KMS-11 (cell line): ENCODE results near the gene WSB1.

Source experiments
- H2AFZ ChIP-seq: fragments of 200-600 bp; sonication (generic); 2 replicates; pipeline ENCODE4 v1.6.1; 2016; ENCODE audit warnings: antibody characterized with exemption, mixed run types, low read depth
- H3K27ac ChIP-seq: fragments of 200-600 bp; sonication (generic); 2 replicates; pipeline ENCODE4 v1.6.1; 2016; ENCODE audit warnings: mild to moderate bottlenecking, mixed run types
- H3K27me3 ChIP-seq: fragments of 200-600 bp; sonication (generic); 2 replicates; pipeline ENCODE4 v1.6.1; 2017; ENCODE audit warnings: mild to moderate bottlenecking, low read depth, mixed run types, moderate library complexity; ENCODE audit not compliant: insufficient read depth
- H3K36me3 ChIP-seq: fragments of 200-600 bp; sonication (generic); 2 replicates; pipeline ENCODE4 v1.6.1; 2017; ENCODE audit warnings: mild to moderate bottlenecking, mixed run types; ENCODE audit not compliant: insufficient read depth
- H3K4me1 ChIP-seq: fragments of 200-600 bp; sonication (generic); 2 replicates; pipeline ENCODE4 v1.6.1; 2016; ENCODE audit warnings: mild to moderate bottlenecking, low read depth, mixed run types; ENCODE audit not compliant: poor library complexity, severe bottlenecking
- H3K4me2 ChIP-seq: fragments of 200-600 bp; sonication (generic); 2 replicates; pipeline ENCODE4 v1.7.0; 2016; ENCODE audit warnings: mild to moderate bottlenecking, mixed run types
- H3K4me3 ChIP-seq: fragments of 200-600 bp; sonication (generic); IDR thresholded peaks from 2 replicates; pipeline ENCODE4 v1.6.1; 2017; ENCODE audit warnings: low read depth, low read length, mixed read lengths; ENCODE audit not compliant: insufficient read depth
- H3K79me2 ChIP-seq: fragments of 200-600 bp; sonication (generic); 2 replicates; pipeline ENCODE4 v1.6.1; 2016; ENCODE audit warnings: low read depth, mixed run types; ENCODE audit not compliant: insufficient read depth
- H3K9ac ChIP-seq: fragments of 200-600 bp; sonication (generic); 2 replicates; pipeline ENCODE4 v1.6.1; 2016; ENCODE audit warnings: mild to moderate bottlenecking, mixed run types
- H4K20me1 ChIP-seq: fragments of 200-600 bp; sonication (generic); 2 replicates; pipeline ENCODE4 v1.6.1; 2016; ENCODE audit warnings: mild to moderate bottlenecking, mixed run types; ENCODE audit not compliant: insufficient read depth
- TF ChIP-seq, protein P1 (sequence below): fragments of 200-600 bp; sonication (generic); conservative IDR thresholded peaks from 2 replicates; pipeline ENCODE4 v1.6.1; 2017; ENCODE audit warnings: low read depth, mild to moderate bottlenecking, antibody characterized with exemption, low read length, moderate library complexity, mixed read lengths

Gene WSB1

DNA sequence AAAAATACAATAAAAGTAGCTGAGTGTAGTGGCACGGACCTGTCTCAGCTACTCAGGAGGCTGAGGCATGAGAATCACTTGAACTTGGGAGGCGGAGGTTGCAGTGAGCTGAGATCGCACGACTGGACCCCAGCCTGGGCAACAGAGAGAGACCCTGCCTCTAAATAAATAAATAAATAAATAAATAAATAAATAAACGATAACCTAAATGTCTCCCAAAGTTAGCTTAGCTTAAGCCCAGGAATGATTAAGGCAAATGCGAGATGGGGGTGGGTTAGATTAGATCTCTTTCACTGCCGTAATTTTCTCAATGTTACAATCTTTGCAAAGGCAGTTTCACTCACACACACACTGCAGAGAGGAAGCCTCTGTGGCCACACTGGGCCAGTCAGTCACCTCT lies 46.7 kb downstream of the WSB1 start:
- H2AFZ ChIP-seq: no peak overlapping the region
- H3K27me3 ChIP-seq: no peaks in the 10 kb centered on the region
- TF ChIP-seq, protein P1, sequence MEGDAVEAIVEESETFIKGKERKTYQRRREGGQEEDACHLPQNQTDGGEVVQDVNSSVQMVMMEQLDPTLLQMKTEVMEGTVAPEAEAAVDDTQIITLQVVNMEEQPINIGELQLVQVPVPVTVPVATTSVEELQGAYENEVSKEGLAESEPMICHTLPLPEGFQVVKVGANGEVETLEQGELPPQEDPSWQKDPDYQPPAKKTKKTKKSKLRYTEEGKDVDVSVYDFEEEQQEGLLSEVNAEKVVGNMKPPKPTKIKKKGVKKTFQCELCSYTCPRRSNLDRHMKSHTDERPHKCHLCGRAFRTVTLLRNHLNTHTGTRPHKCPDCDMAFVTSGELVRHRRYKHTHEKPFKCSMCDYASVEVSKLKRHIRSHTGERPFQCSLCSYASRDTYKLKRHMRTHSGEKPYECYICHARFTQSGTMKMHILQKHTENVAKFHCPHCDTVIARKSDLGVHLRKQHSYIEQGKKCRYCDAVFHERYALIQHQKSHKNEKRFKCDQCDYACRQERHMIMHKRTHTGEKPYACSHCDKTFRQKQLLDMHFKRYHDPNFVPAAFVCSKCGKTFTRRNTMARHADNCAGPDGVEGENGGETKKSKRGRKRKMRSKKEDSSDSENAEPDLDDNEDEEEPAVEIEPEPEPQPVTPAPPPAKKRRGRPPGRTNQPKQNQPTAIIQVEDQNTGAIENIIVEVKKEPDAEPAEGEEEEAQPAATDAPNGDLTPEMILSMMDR: no peak
- no peaks in the 10 kb centered on the region for H4K20me1 ChIP-seq
- no peak overlapping the region for H3K27ac ChIP-seq
- H3K4me3 ChIP-seq: no peak overlapping the region
- no peak overlapping the region for H3K4me2 ChIP-seq
- H3K79me2 ChIP-seq: no peaks in the 10 kb centered on the region
- H3K4me1 ChIP-seq: peaks cover 17% of the 10 kb centered on the region
- H3K9ac ChIP-seq: no peak overlapping the region
- H3K36me3 ChIP-seq: no peaks in the 10 kb centered on the region

DNA sequence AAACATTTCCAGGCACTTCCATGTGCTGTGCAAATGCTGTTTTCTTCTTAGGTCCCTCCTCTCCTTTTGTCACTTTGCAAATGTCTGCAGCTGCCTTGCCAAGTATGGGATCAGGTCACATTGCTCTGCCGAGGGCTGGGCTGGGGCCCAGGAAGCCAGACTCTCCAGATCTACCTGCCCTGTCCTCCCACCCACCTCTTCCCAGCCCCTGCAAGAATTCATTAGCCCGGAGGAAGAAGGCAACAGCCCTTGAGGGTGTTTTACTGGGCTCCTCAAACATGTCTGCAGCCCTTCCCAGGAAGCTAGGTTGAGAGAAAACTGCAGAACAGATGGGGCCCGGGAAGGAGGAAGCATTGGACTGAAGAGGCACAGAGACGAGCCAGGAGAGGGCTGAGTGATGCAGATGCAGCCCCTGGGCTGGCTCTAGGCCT lies 47.1 kb downstream of the WSB1 start:
- peaks cover 17% of the 10 kb centered on the region for H3K4me1 ChIP-seq
- H3K27ac ChIP-seq: no peak overlapping the region
- no peak overlapping the region for H2AFZ ChIP-seq
- no peaks in the 10 kb centered on the region for H4K20me1 ChIP-seq
- no peak overlapping the region for H3K4me3 ChIP-seq
- no peaks in the 10 kb centered on the region for H3K79me2 ChIP-seq
- no peaks in the 10 kb centered on the region for H3K27me3 ChIP-seq
- H3K9ac ChIP-seq: no peak overlapping the region
- TF ChIP-seq, protein P1: no peak
- no peak overlapping the region for H3K4me2 ChIP-seq
- H3K36me3 ChIP-seq: no peaks in the 10 kb centered on the region

DNA sequence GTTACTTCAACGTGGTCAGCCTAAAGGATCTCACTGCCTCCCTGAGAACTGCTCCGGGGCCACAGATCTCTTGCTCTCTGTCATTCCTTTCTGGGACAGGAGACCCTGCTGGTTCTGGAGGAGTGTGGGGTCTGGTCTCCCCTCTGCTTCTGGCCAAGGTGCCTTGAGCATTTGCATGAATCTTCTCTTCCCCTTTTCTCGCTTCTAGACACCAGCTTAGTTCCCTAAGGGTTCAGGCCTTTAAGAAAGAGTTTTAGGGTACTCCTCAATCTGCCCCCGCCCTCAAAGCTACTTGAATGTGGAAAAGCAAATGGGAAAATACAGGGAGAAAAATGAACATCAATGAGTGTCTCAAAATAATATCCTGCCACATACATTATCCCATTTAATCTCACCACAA lies 48.1 kb downstream of the WSB1 start:
- no peak overlapping the region for H3K4me2 ChIP-seq

DNA sequence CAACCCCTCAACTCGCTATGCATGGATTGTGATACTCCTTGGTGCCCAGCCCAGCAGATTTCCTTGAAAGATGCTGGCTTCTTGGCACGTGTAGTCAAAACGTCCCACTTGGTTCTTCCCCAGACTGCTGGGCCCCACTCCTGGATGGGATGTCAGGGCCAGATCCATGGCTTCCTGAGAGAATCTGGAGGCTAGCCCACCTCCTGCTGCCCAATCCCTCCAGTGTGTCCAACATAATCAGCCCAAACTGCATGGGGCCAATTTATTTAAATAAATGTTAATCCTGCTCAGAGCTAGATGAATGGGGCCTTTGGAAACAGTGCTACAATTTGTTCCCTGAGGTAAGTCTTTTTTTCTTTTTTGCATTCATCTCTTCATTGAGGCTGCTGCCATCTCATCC lies 49.4 kb downstream of the WSB1 start:
- TF ChIP-seq, protein P1: no peak

More for the DNA sequence above, 48.1 kb downstream of the WSB1 start:
- TF ChIP-seq, protein P1: no peak
- Histone ChIP-seq H3K27me3 (no peaks in the 10 kb centered on the region), H2AFZ (no peak overlapping the region), H3K4me1 (peaks cover 17% of the 10 kb centered on the region), H3K36me3 (no peaks in the 10 kb centered on the region), H3K9ac (no peak overlapping the region), H3K79me2 (no peaks in the 10 kb centered on the region), H3K27ac (no peak overlapping the region), H3K4me3 (no peak overlapping the region), H4K20me1 (no peaks in the 10 kb centered on the region)

More for the DNA sequence above, 49.4 kb downstream of the WSB1 start:
- no peaks in the 10 kb centered on the region for H3K36me3 ChIP-seq
- no peak overlapping the region for H3K4me2 ChIP-seq
- no peak overlapping the region for H3K27ac ChIP-seq
- no peak overlapping the region for H2AFZ ChIP-seq
- H3K4me3 ChIP-seq: no peak overlapping the region
- H3K4me1 ChIP-seq: peaks cover 13% of the 10 kb centered on the region
- H4K20me1 ChIP-seq: no peaks in the 10 kb centered on the region
- H3K79me2 ChIP-seq: no peaks in the 10 kb centered on the region
- no peaks in the 10 kb centered on the region for H3K27me3 ChIP-seq
- H3K9ac ChIP-seq: no peak overlapping the region
